A673 (cell line): ENCODE results near the gene WDPCP. TPM values are rescaled to one million over a fixed set of nuclear protein-coding genes. Genes with fewer than 3 reads are reported as not detected.

Experiments
- BruUV-seq: library from RNA; stranded (reverse); fragments of 400-500 nt; replicated peaks from 2 replicates; lab custom pipeline; 2021; lab: Mats Ljungman, UMichigan
- CTCF ChIA-PET: fragments of 300-600 bp; sonication (Branson Sonifier 250); formaldehyde crosslinking; loops from one replicate; lab custom pipeline; 2022; ENCODE audit warnings: antibody characterized with exemption; lab: Charles Lee
- POLR2A ChIA-PET: fragments of 300-600 bp; sonication (Branson Sonifier 250); formaldehyde crosslinking; loops from one replicate; lab custom pipeline; 2022; ENCODE audit warnings: antibody characterized with exemption; ENCODE audit not compliant: low non-redundant PET; lab: Charles Lee
- DNase-seq: peaks from one replicate; pipeline ENCODE4 v3.0.0-alpha.2; 2015; ENCODE audit warnings: low spot score
- H3K27ac ChIP-seq: fragments of 200-600 bp; sonication (generic); 2 replicates; pipeline ENCODE4 v1.5.1; 2016; ENCODE audit warnings: mixed run types, low read depth, mild to moderate bottlenecking, mixed read lengths, antibody characterized with exemption, low read length; ENCODE audit not compliant: poor library complexity, severe bottlenecking
- H3K27me3 ChIP-seq: fragments of 200-600 bp; sonication (generic); replicated peaks from 2 replicates; pipeline ENCODE4 v1.6.1; 2017; ENCODE audit warnings: mixed run types, low read depth, mild to moderate bottlenecking, mixed read lengths, antibody characterized with exemption, low read length; ENCODE audit not compliant: insufficient read depth, poor library complexity
- H3K36me3 ChIP-seq: fragments of 200-600 bp; sonication (generic); 2 replicates; pipeline ENCODE4 v1.6.1; 2016; ENCODE audit warnings: mixed run types, mild to moderate bottlenecking, mixed read lengths, antibody characterized with exemption, low read length; ENCODE audit not compliant: insufficient read depth, poor library complexity, severe bottlenecking
- H3K4me1 ChIP-seq: fragments of 200-600 bp; sonication (generic); 2 replicates; pipeline ENCODE4 v1.6.1; 2017; ENCODE audit warnings: mixed run types, mild to moderate bottlenecking, mixed read lengths, antibody characterized with exemption, low read length; ENCODE audit not compliant: insufficient read depth, poor library complexity, severe bottlenecking
- H3K4me3 ChIP-seq: fragments of 200-600 bp; sonication (generic); 2 replicates; pipeline ENCODE4 v1.5.1; 2016; ENCODE audit warnings: low read depth, mixed run types, mild to moderate bottlenecking, mixed read lengths, low read length; ENCODE audit not compliant: poor library complexity, severe bottlenecking
- H3K9me3 ChIP-seq: fragments of 200-600 bp; sonication (generic); 2 replicates; pipeline ENCODE4 v1.6.1; 2016; ENCODE audit warnings: mixed run types, low read depth, mild to moderate bottlenecking, mixed read lengths, antibody characterized with exemption, low read length; ENCODE audit not compliant: poor library complexity, severe bottlenecking
- EZH2 ChIP-seq: fragments of 200-600 bp; sonication (generic); IDR thresholded peaks from 2 replicates; pipeline ENCODE4 v1.6.1; 2017; ENCODE audit warnings: borderline replicate concordance, low read depth, mild to moderate bottlenecking, mixed read lengths, antibody characterized with exemption, low read length; ENCODE audit not compliant: poor library complexity, severe bottlenecking
- intact Hi-C: fragments of 100-400 bp; cut with micrococcal nuclease; formaldehyde crosslinking; loops from one replicate; pipeline ENCODE4 v1.10.0; 2022; ENCODE audit not compliant: unreplicated experiment
- total RNA-seq: library from RNA; stranded (reverse); gene quantifications from 2 replicates; pipeline ENCODE4 v1.2.3, GENCODE V29; 2021
- TF ChIP-seq, protein P1 (sequence below): fragments of 300-800, 200-600 bp; sonication (generic); conservative IDR thresholded peaks from 2 replicates; pipeline ENCODE4 v1.5.1; 2017; ENCODE audit warnings: low read depth, mild to moderate bottlenecking, antibody characterized with exemption, low read length, moderate library complexity, mixed read lengths

WDPCP gene
- total RNA-seq, 1 experiment from 2014 or later, result 7.9 TPM

DNA sequence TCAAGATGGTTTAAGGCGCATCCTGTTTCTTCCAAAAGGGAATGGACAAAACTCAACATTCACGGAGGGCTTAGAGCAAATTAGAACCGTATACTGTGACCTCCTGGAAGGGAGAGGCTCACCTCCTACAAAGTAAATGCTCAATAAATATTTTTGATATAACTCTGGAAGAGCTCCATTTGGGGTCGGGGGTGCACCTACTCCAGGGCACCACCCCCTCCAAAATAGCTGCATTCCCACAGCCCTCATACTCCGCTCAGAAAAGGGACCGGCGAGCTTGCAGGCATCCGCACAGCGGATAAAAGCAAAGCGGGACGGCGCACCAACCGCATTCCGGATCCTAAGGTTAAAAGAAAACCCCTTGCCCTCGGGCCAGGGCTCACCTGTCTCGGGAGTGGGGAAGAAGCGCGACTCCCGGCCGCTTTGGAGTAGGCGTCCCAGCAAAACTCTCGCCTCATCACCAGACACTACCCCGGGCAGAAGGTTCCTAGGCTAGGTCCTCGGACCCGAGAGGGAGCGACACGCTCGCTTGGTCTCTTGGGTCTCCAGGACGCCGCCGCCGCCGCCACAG is 378 bp downstream of the WDPCP start:
- H3K4me1 ChIP-seq, result peaks cover 17% of the 10 kb centered on the region
- ChIA-PET CTCF (no interaction called here), POLR2A (no interaction called here)
- intact Hi-C loops, result loop anchor here (5.0 kb wide), 1 partner anchor 254 kb away; the partner anchor contains the start of gene UGP2
- peak overlapping the region; percentile 74 for H3K27ac ChIP-seq
- H3K9me3 ChIP-seq, result no peaks in the 10 kb centered on the region
- DNase-seq, result no peak
- H3K4me3 ChIP-seq, result peak overlapping the region; percentile 84
- no peaks in the 10 kb centered on the region for H3K27me3 ChIP-seq
- TF ChIP-seq, protein P1, sequence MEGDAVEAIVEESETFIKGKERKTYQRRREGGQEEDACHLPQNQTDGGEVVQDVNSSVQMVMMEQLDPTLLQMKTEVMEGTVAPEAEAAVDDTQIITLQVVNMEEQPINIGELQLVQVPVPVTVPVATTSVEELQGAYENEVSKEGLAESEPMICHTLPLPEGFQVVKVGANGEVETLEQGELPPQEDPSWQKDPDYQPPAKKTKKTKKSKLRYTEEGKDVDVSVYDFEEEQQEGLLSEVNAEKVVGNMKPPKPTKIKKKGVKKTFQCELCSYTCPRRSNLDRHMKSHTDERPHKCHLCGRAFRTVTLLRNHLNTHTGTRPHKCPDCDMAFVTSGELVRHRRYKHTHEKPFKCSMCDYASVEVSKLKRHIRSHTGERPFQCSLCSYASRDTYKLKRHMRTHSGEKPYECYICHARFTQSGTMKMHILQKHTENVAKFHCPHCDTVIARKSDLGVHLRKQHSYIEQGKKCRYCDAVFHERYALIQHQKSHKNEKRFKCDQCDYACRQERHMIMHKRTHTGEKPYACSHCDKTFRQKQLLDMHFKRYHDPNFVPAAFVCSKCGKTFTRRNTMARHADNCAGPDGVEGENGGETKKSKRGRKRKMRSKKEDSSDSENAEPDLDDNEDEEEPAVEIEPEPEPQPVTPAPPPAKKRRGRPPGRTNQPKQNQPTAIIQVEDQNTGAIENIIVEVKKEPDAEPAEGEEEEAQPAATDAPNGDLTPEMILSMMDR, result no peak
- no peak for TF ChIP-seq EZH2
- peaks cover 7% of the 10 kb centered on the region for H3K36me3 ChIP-seq
- BruUV-seq, result no TSS peak

DNA sequence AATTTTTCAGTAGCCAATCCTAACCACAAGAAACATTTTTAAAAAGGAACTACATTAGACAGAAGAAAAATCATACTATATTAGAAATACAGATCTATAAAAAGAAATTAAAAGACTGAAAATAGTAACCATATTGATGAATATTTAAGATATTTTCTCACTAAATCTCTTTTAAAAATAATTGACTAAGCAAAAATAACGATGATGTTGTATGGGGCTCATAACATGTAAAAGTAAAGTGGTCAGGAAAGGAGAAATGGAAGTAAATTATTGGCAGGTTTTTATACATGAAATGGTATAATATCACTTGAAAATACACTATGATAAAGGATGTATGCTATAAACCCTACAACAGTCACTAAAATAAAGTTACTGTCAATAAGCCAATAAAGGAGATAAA is 5.4 kb downstream of the WDPCP start:
- Histone ChIP-seq H3K4me1 (no peaks in the 10 kb centered on the region), H3K9me3 (no peaks in the 10 kb centered on the region), H3K27ac (no peak overlapping the region), H3K4me3 (no peak overlapping the region), H3K27me3 (no peaks in the 10 kb centered on the region), H3K36me3 (no peaks in the 10 kb centered on the region)
- DNase-seq, result no peak
- no TSS peak for BruUV-seq
- ChIA-PET CTCF (no interaction called here), POLR2A (no interaction called here)
- TF ChIP-seq, protein P1, result no peak
- no peak for TF ChIP-seq EZH2
- intact Hi-C loops, result no loop called here

DNA sequence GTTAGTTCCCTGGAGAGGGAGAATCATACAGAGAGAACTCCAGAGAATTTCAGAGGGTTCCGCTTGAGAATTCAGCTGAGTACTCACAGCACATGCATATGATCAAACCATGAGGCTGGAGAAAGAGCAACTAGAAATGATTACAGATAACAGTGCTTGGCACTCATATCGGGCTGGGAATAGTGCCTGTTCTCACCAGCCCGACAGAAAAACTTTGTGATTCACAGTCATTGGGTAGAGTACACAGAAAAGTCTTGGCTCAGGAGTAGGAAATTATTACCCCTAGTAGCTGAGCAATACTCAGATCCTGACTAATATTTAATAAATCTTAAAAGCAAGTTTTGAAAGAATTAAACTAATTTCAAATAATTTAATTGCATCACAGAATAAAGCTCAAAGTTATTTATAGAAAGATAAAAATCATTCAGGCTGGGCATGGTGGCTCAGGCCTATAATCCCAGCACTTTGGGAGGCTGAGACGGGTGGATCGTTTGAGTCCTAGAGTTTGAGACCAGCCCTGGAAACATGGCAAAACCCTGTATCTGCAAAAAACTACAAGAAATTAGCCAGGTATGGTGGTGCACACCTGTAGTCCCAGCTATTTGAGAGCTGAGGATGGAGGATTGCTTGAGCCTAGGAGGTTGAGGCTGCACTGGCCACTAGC is 6.8 kb downstream of the WDPCP start:
- Histone ChIP-seq H3K27ac (no peak overlapping the region), H3K4me1 (no peaks in the 10 kb centered on the region), H3K4me3 (no peak overlapping the region), H3K36me3 (no peaks in the 10 kb centered on the region), H3K27me3 (no peaks in the 10 kb centered on the region), H3K9me3 (no peaks in the 10 kb centered on the region)
- DNase-seq, result no peak
- ChIA-PET POLR2A (no interaction called here), CTCF (no interaction called here)
- no TSS peak for BruUV-seq
- TF ChIP-seq, protein P1, result no peak
- TF ChIP-seq EZH2, result no peak
- intact Hi-C loops, result no loop called here
